ENCODE measurements around the gene SIM2. TPM values are rescaled to one million over a fixed set of nuclear protein-coding genes. Genes with fewer than 3 reads are reported as not detected.

Gene SIM2
- total RNA-seq, 2 experiments from 2014 or later: not detected

- Histone ChIP-seq H3K79me2 (ENCODE audit: insufficient read depth, low read depth, low read length) (no peaks in the 10 kb centered on the region), H3K36me3 (ENCODE audit: insufficient read depth, low read length) (no peaks in the 10 kb centered on the region), H3K4me1 (ENCODE audit: insufficient read depth, low read length, poor library complexity, severe bottlenecking) (no peaks in the 10 kb centered on the region), H3K9me2 (ENCODE audit: insufficient read depth, low read length) (no peaks in the 10 kb centered on the region), H2AFZ (ENCODE audit: low read length) (no peak overlapping the region), H3K9me3 (ENCODE audit: low read length) (no peaks in the 10 kb centered on the region), H3K4me2 (ENCODE audit: low read length) (no peak overlapping the region), H4K20me1 (ENCODE audit: insufficient read depth, low read length) (no peaks in the 10 kb centered on the region), H3K27ac (ENCODE audit: low read depth, low read length, poor library complexity, severe bottlenecking) (no peak overlapping the region), H3K4me3 (ENCODE audit: low read depth, low read length, poor library complexity, severe bottlenecking) (no peak overlapping the region)
- TF ChIP-seq EZH2phosphoT487 (IDR thresholded peaks at IDR 0.05; ENCODE audit: borderline replicate concordance, low read depth, low read length): no peak
- TF ChIP-seq CTCF (conservative IDR thresholded peaks at IDR 0.05; ENCODE audit: low read length): no peak
- DNase-seq (ENCODE audit: low spot score): no peak
- ChIA-PET POLR2A (interaction anchor here (0.6 to 0.8 kb wide), 4 partner anchors 20 to 190 kb away, joined by 3 read pairs; no protein-coding TSS in a partner anchor), CTCF (ENCODE audit: unreplicated experiment) (interaction anchor here (0.6 kb wide), 1 partner anchor 345 kb away, joined by 6 read pairs; no protein-coding TSS in a partner anchor)
- no TSS peak for BruUV-seq (replicated peaks)
- intact Hi-C loops (cut with micrococcal nuclease; ENCODE audit: unreplicated experiment): no loop called here
These were observed 74.2 kb downstream of the SIM2 start for GRCh38 chr21:36773117-36773516.

GRCh38 chr21:36773995-36774394 lies 75.1 kb downstream of the SIM2 start:
- CTCF ChIA-PET (ENCODE audit: unreplicated experiment): interaction anchor here (0.6 kb wide), 1 partner anchor 345 kb away, joined by 6 read pairs; no protein-coding TSS in a partner anchor
- H3K4me2 ChIP-seq (ENCODE audit: low read length): no peak overlapping the region
- H4K20me1 ChIP-seq (ENCODE audit: insufficient read depth, low read length): no peaks in the 10 kb centered on the region
- no peaks in the 10 kb centered on the region for H3K9me3 ChIP-seq (ENCODE audit: low read length)
- no peaks in the 10 kb centered on the region for H3K4me1 ChIP-seq (ENCODE audit: insufficient read depth, low read length, poor library complexity, severe bottlenecking)
- TF ChIP-seq CTCF (conservative IDR thresholded peaks at IDR 0.05; ENCODE audit: low read length) (no peak), EZH2phosphoT487 (IDR thresholded peaks at IDR 0.05; ENCODE audit: borderline replicate concordance, low read depth, low read length) (no peak)
- no peak overlapping the region for H3K4me3 ChIP-seq (ENCODE audit: low read depth, low read length, poor library complexity, severe bottlenecking)
- no peaks in the 10 kb centered on the region for H3K36me3 ChIP-seq (ENCODE audit: insufficient read depth, low read length)
- intact Hi-C loops (cut with micrococcal nuclease; ENCODE audit: unreplicated experiment): no loop called here
- DNase-seq (ENCODE audit: low spot score): no peak
- BruUV-seq (replicated peaks): no TSS peak
- POLR2A ChIA-PET: interaction anchor here (0.6 to 0.8 kb wide), 3 partner anchors 21 to 553 kb away, joined by 3 to 7 read pairs (median 3); no protein-coding TSS in a partner anchor
- no peaks in the 10 kb centered on the region for H3K9me2 ChIP-seq (ENCODE audit: insufficient read depth, low read length)
- H2AFZ ChIP-seq (ENCODE audit: low read length): no peak overlapping the region
- H3K27ac ChIP-seq (ENCODE audit: low read depth, low read length, poor library complexity, severe bottlenecking): no peak overlapping the region
- no peaks in the 10 kb centered on the region for H3K79me2 ChIP-seq (ENCODE audit: insufficient read depth, low read depth, low read length)

- DNase-seq (ENCODE audit: low spot score): no peak
- intact Hi-C loops (cut with micrococcal nuclease; ENCODE audit: unreplicated experiment): no loop called here
- Histone ChIP-seq H3K4me1 (ENCODE audit: insufficient read depth, low read length, poor library complexity, severe bottlenecking) (no peaks in the 10 kb centered on the region), H3K4me3 (ENCODE audit: low read depth, low read length, poor library complexity, severe bottlenecking) (no peak overlapping the region), H3K36me3 (ENCODE audit: insufficient read depth, low read length) (no peaks in the 10 kb centered on the region), H3K27ac (ENCODE audit: low read depth, low read length, poor library complexity, severe bottlenecking) (no peak overlapping the region), H3K79me2 (ENCODE audit: insufficient read depth, low read depth, low read length) (no peaks in the 10 kb centered on the region), H4K20me1 (ENCODE audit: insufficient read depth, low read length) (no peaks in the 10 kb centered on the region), H3K9me3 (ENCODE audit: low read length) (no peaks in the 10 kb centered on the region), H3K9me2 (ENCODE audit: insufficient read depth, low read length) (no peaks in the 10 kb centered on the region), H2AFZ (ENCODE audit: low read length) (no peak overlapping the region), H3K4me2 (ENCODE audit: low read length) (no peak overlapping the region)
- ChIA-PET POLR2A (no interaction called here), CTCF (ENCODE audit: unreplicated experiment) (no interaction called here)
- TF ChIP-seq EZH2phosphoT487 (IDR thresholded peaks at IDR 0.05; ENCODE audit: borderline replicate concordance, low read depth, low read length) (no peak), CTCF (conservative IDR thresholded peaks at IDR 0.05; ENCODE audit: low read length) (no peak)
- no TSS peak for BruUV-seq (replicated peaks)
These were observed 78.2 kb downstream of the SIM2 start for GRCh38 chr21:36776981-36777617.

Measured in OCI-LY7 (cell line).